ENCODE measurements around the gene MPPED1. TPM values are rescaled to one million over a fixed set of nuclear protein-coding genes. Genes with fewer than 3 reads are reported as not detected.

Gene MPPED1
- polyA plus RNA-seq, 4 donors, result 0.56 to 1.3 (median 0.74) TPM

DNA sequence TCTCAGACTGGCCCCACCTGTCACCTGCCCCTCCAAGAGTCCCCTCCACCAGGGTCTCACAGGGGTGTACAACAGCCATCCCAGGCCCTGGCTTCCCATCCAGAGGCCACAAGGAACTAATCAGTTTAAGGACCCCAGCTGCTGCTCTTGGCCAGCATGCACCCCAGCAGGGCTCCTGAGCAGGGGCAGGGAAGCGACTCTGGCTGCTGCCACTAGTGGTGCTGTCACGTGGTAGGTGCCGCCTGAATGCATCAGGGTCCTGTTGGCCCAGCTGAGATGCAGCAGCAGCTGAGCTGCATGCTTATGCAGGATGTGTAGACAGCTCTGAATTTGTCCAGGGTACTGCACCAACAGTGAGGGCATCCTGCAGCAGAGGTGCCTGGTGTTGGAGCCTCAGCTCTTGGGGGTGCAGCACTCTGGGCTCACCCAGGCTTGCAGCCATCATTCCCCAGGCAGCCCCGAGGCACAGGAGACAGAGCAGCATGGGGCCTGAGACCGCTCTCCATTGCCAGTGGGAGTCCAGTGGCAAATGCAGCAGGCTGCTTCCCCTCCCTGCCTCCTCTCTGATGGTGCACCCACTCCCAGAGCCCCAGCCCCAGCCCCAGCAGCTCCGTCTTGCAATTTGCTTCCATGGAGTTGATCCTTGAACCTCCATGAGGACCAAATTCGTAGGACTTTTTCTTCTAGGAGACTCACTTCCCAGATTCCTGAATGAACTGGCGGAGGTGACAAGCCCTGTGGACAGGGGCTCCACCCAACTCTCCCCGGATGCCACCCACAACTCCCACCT is 98.7 kb downstream of the MPPED1 start:
- DNase-seq (ENCODE audit: low read depth in 4 of 4, low spot score in 2 of 4), result no peak

DNA sequence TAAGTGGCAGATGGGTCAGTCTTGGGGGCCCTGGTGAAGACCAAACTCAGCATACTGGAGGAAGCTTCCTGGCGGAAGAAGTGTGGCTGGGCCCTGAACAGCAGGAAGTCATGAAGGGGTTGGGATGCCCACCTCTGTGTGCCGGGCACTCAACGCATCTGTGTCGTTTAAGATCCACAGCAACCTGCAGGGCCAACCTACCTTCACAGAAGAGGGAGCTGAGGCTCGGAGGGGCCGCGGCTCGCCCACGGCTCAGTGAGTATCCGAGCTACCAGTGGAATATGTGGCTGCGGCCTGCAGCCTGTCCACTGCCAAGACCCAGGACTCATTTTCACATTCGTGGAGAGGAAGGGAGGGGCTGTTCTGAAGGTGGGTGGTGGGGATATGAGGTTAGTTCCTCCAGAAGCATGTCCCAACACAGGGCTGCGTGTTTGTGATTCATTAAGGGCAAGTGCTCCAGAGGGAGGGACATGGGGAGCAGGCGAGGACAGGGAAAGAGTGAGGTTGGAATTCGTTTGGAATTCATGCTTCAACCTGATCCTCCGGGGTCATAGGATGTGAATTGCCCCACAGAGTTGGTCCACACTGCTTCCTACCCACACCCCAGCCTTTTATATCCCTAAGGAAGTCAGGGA is 99.6 kb downstream of the MPPED1 start:
- DNase-seq (ENCODE audit: low read depth in 4 of 4, low spot score in 2 of 4), result no peak

DNA sequence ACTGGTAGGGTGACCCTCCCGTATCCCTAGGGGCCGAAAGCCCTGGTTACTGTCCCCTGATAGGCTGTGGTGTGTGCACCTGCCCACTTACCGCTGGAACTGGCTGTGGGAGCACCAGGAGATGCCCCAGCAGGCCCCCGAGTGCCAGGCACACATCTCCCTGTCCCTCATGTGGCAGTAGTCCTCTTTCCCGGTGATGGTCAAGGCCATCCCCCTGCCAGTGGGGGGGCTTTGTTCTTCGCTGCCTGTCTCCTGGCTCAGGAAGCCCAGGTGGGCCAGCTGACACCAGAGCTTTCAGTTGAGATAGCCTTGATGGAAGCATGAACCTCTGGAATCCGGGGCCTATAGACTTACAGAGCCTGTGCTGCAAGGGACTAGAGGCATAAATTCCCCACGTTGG is 100.5 kb downstream of the MPPED1 start:
- no peak for DNase-seq (ENCODE audit: low read depth in 4 of 4, low spot score in 2 of 4)

DNA sequence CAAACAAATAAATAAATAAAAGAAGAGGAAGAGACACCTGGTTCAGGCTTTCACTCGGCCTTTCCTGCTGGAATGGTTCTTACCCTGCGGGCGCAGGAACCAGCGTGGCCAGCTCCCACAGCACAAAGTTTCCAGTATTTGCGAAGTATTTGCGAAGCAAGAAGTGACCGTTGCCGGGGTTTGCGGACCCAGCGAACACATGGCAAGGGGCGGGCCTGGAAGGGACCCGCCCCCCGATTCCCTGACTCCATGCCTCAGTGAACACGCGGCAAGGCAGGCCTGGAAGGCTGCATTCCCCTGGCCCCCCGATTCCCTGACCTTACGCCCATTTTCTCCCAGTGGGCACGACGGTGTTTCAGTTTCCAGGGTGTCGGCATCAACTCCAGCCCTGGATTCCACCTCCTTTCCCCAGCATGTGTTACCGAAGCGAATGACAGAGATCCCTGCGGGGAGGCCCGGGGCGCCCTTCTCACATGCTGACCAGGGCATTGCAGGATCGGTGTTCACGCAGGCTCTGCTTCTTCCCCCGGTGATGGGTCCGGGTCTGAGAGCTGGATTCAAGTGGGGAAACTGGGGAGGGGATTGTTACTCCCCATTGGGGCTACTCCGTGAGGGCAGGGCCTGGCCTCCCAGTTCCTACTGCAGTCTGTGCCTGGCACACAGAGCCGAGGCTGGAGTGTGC is 102.8 kb downstream of the MPPED1 start:
- DNase-seq (ENCODE audit: low read depth in 4 of 4, low spot score in 2 of 4), result no peak

DNA sequence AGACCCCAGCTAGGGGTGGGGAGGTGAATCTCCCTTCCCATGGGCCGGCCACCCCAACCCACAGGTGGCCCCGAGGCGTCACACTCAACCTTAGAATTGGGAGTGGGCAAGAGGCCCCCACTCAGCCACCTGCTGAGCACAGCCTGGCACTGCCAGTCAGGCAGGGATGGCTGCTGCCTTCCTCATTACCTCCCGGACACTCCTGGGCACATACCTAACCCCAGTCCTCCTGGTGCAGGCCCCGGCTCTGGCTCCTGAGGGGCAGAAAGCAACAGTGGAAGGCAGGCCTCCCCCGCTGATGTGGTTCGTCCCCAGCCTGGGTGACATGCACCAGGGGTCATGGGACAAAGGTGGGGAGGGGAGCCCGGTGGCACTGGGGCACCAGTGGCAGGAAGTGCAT is 103.6 kb downstream of the MPPED1 start:
- no peak for DNase-seq (ENCODE audit: low read depth in 4 of 4, low spot score in 2 of 4)

DNA sequence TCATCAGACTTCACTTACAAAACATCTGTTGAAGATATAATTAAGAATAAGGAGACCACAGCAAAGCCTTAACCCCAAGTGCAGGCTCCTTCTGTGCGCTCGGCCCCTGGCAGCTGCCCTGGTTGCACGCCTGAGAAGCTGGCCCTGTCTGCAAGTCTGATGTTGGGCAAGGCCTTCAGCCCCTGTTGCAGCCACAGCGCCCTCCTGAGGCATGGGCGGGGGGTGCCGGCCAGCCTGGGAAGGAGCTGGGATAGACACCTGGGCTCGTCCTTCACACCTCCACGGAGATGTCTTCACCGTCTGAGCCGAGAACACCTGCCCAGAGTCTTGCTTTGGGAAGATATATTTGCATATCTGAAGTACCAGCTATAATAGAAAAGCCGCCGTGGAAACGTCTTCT is 104.1 kb downstream of the MPPED1 start:
- no peak for DNase-seq (ENCODE audit: low read depth in 4 of 4, low spot score in 2 of 4)

DNA sequence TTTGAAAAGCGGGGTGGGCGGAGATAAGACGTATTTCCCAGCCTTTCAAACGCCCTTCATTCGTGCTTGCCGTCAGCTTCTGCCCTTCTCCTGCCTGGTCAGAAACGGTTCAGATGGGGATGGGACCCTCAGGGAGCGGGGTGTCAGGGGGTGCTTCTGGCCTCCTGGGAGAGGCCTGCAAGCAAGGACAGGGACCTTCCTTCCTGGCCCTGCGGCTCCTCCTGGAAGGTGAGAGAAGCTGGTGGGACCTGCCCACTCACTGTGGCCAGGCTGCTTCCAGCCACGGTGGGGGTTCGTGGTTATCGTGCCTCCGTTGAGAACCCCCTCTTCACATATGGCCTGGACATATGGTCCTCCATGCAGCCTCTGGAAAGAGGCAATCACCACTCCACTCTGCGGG is 104.6 kb downstream of the MPPED1 start:
- no peak for DNase-seq (ENCODE audit: low read depth in 4 of 4, low spot score in 2 of 4)

DNA sequence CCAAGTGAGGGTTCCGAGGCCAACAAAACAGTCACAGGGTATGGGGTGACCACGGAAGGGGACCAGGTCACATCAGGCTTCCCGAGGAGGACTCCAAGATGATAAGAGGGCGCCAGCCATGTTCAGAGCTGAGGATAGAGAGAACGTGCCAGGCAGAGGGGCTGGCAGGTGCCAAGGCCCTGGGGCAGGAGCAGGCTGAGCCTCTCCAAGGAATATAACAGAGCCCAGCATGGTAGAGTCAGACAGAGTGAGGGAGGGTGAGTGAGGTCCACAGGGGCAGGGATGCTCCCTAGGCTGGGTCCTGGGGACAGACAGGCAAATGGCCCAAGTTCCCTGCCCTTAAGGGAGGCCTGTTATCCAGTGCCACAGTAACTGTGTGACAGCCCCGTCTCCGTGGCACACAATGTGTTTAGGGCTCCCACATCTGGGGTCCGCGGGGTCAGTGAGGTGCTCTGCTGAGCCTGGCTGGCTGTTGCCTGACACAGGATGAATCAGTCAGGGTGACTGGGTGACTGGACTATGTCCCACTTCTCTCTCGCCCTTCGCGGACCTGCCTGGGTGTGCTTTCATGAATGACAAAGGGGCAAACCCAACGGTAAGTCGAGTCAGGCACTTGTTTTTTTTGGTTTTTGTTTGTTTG is 105.3 kb downstream of the MPPED1 start:
- no peak for DNase-seq (ENCODE audit: low read depth in 4 of 4, low spot score in 2 of 4)

DNA sequence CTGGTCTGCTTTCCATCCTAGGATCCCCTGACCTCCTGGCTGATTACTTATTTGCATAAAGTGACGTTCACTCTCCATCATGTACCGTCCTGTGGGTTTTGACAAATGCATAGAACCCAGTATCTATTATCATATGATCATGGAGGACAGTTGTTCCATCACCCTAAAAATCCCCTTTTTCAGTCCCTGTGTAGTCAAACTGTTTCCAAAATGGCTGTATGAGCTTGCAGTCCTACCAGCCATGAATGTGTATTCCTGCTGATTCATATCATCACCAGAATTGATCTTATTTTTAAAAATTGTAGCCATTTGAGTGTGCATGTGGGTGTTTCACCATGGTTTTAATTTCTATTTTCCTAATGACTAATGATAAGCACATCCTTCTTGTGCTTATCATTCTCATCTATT is 108.8 kb downstream of the MPPED1 start:
- no peak for DNase-seq (ENCODE audit: low read depth in 4 of 4, low spot score in 2 of 4)

DNA sequence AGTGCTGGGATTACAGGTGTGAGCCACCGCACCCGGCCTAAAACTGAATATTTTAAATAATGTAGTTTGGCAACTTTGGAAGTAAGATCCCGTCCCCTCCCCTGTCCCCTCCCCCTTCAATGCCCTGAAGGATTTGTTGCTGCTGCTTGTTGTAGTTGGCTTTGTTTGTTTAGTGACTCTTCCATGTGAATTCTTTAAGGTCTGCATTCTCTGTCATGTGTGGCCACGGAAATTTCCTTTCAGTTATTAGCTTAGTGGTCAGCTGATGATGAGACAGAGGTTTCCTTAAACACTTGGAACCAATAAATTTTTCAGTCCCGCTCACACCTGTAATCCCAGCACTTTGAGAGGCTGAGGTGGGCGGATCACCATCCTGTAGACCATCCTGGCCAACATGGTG is 109.9 kb downstream of the MPPED1 start:
- DNase-seq (ENCODE audit: low read depth in 4 of 4, low spot score in 2 of 4), result no peak

DNA sequence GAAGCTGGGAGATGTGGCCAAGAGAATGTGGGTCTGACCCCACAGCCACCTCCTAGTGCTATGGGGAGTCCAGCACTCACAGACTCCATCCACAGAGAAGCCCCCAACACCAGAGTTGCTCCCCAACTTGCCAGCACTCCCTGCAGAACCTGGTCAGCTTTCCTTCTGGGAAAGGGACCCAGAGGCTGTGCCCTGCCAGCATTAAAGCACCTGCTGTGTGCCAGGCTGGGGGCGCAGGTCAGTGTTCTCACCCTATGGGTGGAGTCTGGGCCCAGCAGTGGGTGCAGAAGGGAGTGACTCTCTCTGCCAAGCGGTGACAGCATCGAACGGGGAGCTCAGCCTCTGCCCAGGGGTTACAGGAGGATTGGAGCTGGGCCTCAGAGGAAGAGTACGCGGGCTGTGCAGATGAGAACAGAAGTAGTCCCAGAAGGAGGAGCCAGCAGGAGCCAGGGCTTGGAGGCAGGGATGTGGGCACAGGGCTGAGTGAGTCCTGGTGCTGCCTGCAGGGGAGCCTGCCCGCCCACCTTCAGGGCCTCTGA is 114.4 kb downstream of the MPPED1 start:
- DNase-seq (ENCODE audit: low read depth in 4 of 4, low spot score in 2 of 4), result no peak

DNA sequence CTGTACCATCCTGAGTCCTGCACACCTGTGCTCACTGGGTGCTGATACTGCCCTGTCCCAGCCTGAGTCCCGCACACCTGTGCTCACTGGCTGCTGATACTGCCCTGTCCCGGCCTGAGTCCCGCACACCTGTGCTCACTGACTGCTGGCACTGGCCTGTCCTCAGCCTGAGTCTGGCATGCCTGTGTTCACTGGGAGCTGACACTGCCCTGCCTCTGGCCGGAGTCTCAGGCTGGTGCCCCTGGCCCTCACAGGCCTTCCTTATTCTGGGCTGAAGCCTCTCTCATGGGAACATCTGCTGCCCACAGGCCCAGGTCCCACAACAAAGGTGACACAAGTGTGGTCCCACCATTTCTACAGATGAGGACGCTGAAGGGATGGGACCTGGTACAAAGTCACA is 115.1 kb downstream of the MPPED1 start:
- no peak for DNase-seq (ENCODE audit: low read depth in 4 of 4, low spot score in 2 of 4)

DNA sequence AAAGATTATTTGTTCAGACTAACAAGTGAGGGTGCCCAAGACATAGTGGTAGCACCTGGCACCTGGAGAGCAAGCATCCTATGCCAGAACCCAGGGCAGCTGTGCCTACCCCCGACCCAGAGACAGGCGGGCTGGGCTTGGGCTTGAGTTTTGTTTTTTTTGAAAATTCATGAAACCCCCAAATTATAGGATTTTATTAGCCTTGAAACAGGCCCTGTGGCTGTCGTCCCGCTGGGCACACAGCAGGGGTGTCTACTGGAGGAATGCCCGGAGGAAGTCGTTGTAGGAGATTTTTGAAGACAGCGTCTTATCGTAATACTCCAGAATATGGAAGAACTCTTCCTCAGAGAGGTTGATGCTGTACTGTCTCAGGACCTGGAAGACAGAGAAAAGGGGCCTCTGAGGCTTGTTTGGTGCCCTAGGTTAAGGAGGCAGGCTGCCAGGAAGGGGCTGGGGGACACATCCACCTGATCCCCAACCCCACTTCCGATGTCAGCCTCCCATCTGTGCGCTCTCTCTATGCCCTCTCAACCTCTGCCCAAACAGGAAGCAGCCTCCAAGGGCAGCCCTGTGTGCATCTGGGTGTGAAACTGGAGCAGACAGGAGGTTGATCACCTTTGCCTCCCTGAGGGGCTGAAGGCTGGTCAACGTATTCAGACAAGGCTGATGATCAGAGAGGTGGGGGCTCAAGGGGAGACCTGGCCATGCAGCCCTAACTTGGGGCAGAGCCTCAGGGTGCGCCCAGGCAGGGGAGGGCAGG is 117.0 kb downstream of the MPPED1 start:
- no peak for DNase-seq (ENCODE audit: low read depth in 4 of 4, low spot score in 2 of 4)

DNA sequence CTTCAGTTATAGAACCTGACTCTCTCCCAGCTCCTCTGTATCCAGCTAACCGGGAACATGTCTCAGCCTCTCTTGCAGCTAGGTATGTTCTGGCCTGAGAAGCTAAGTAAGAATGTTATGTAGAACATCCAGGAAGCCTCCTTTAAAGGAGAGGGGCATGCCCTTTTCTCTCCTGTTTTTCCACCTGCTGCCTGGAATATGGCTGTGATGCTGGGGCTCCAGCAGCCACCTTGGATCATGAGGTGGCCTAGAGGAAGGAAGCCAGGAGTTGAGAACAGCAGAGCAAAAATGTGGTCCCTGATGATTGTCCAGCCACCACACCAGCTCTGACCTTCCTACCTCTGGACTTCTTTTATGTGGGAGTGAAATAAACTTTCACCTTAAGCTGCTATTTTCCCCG is 117.6 kb downstream of the MPPED1 start:
- DNase-seq (ENCODE audit: low read depth in 4 of 4, low spot score in 2 of 4), result no peak

DNA sequence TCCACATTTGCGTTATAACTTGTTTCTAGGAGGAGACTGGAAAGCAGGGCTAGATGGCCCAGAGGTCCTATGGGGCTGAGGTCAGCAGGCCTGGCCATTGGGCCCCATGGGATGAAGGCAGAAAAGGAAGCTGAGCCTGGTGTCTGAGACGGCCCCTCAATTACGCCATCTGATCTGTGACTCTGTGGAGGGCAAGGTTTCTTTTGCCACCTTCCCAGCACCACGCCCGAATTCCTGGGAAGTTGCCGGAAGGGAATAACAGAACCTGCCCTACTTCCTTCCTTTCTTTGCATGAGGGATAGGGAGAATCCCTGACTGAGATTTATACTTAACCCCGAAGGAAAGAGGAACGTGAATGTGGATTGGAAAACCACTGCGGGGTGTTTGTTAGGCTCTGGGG is 118.1 kb downstream of the MPPED1 start:
- DNase-seq (ENCODE audit: low read depth in 4 of 4, low spot score in 2 of 4), result no peak

DNA sequence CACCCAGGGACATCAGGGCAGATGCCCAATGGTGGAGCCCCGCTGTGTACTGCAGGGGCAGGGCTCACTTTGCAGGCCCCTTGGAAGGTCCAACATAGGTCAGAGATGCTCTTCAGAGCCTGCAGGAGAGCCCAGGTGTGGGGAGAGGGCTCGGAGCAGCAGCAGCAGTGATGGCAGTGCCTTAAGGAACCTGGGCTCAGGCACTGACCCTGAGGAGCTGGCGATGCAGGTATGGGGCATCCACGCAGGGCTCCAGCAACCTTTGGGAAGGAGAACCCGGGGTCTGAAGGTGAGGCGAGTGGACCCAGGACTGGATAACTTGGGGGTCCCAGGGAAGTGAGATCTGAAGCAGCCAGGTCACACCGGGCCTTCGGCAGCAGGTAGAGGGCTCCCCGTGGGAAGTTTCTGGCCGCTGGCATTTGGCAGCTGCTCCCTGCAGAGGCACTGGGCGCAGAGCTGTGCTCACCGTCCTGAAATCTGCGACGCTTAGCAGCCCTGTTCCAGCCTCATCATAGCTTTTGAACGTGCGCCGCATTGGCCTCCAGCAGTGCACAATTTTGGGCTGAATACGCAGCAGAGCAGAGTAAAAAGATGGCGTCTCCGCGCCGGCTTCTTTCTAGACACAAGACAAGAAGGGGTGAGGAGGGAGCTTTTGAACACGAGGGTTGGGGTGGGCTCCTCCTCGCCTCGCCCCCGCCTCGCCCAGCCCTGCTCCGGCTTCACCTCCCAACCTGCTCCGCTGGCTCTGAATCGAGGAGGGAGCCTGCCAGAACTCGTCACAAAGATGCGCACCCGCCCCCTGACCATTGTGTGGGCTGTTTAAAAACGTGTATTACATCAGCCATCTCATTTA is 118.8 kb downstream of the MPPED1 start:
- DNase-seq (ENCODE audit: low read depth in 4 of 4, low spot score in 2 of 4), result no peak

DNA sequence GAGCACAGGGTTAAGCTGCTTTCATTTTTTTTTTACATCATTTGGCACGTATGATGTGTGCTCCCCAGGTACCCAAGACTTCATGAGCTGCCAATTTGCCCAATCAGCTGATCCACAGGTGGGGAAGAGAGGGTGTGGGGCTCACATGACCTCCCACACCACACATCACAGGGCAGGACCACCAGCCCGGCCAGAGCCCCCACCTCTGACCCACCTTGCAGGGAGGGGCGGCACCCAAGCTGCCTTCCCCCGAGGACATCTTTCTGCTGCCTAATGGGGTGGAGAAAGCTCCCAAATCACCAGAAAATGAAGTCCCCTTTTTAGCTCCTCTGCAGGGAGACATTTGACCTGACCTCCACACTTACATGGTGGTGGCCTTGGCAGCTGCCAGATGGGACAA is 119.8 kb downstream of the MPPED1 start:
- no peak for DNase-seq (ENCODE audit: low read depth in 4 of 4, low spot score in 2 of 4)

DNA sequence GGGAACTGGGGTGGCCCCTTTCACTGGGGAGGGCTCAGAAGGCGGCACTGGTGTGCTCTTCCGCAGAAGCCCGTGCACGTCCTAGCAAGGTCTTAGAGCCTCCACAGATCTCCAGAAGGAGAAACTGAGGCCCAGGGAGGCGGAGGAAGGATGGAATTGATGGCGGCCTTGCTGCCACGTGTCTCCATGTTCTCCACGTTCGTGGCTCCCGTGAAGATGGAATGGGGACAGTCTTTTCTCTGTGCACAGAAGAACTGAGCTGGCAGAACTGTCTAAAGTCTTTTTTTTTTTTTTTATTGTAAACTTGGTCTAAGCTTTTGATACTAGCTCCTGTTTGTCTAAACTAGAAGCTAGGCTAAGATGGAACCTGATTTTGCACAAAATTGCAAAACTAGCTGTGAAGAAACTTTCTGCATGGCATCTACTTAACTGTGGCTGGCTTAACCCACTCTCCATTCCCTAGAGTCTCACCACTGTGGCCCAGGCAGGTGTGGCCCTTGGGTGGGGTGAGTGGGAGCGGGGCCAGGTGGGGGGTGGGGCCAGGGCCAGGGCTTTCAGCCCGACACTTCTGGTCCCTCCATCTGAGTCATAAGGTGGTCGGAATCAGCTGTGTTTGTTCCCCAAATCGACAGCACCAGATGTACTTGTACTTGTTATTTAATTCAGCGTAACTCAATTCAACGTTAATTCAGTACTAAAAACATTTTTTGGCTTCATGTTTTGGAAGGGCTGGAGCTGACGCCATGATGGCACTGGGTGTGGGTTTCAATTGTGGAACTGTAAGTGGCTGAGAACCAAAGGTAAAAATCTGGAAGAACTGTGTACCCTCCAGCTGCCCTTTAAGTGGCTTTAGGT is 120.7 kb downstream of the MPPED1 start:
- no peak for DNase-seq (ENCODE audit: low read depth in 4 of 4, low spot score in 2 of 4)

DNA sequence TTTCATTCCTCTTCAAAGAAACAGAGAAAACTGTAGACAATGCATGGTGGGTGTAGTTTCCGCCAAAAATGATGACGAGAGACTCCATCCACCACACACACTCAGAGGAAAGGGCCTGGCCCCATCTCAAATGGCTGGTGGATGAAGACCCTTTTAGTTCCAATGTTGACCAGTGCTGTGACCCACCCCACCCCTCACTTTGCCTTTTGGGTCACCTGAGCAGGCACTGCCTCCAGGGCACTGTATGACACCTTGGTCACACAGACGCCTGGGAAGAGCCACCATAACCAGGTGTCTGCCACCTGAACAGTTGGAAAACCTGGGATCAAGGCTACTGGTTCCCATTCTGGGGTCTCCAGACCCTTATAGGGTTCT is 121.3 kb downstream of the MPPED1 start:
- DNase-seq (ENCODE audit: low read depth in 4 of 4, low spot score in 2 of 4), result no peak
